Lung microvascular endothelial cell (primary cell): ENCODE measurements around the gene LACTB. TPM values are rescaled to one million over a fixed set of nuclear protein-coding genes. Genes with fewer than 3 reads are reported as not detected.
A peak's percentile ranks its signal among the peaks of the same experiment; 100 is the strongest.

Source experiments
- DNase-seq, 2 donors: peaks; one replicate each; pipeline versions ENCODE4 v3.0.0 to v3.0.0-alpha.2; 2010; ENCODE audit warnings: low read depth in 2 of 2
- total RNA-seq: library from RNA; depleted of rRNA; stranded (reverse); fragments of >200 nt; gene quantifications from 2 replicates; pipeline ENCODE4 v1.2.1, GENCODE V29; 2014

LACTB gene
- total RNA-seq, 1 donor from 2014 or later: 37.7 TPM

GRCh38 chr15:63122002-63122875 is 578 bp downstream of the LACTB start:
- peak; percentile 82 to 88 for DNase-seq

GRCh38 chr15:63124506-63124905 is 2.8 kb downstream of the LACTB start:
- DNase-seq: no peak

GRCh38 chr15:63126726-63127125 is 5.1 kb downstream of the LACTB start:
- no peak for DNase-seq

- DNase-seq: peak in 1 of 2 donors; percentile 41
Measured at GRCh38 chr15:63133786-63134185, 12.1 kb downstream of the LACTB start.

GRCh38 chr15:63134245-63134985 is 12.8 kb downstream of the LACTB start:
- no peak for DNase-seq

GRCh38 chr15:63135281-63135680 is 13.6 kb downstream of the LACTB start:
- no peak for DNase-seq

- DNase-seq: peak; percentile 61 to 94
Measured at GRCh38 chr15:63135804-63136203, 14.1 kb downstream of the LACTB start.

GRCh38 chr15:63136742-63137141 is 15.1 kb downstream of the LACTB start:
- DNase-seq: no peak

GRCh38 chr15:63140936-63141335 is 19.3 kb downstream of the LACTB start:
- no peak for DNase-seq

- DNase-seq: no peak
Measured at GRCh38 chr15:63145426-63145825, 23.8 kb downstream of the LACTB start.

GRCh38 chr15:63146684-63147083 is 25.0 kb downstream of the LACTB start:
- peak in 1 of 2 donors; percentile 43 for DNase-seq

- DNase-seq: no peak
Measured at GRCh38 chr15:63151665-63152064, 30.0 kb downstream of the LACTB start.

- no peak for DNase-seq
Measured at GRCh38 chr15:63155486-63155885, 33.8 kb downstream of the LACTB start.

GRCh38 chr15:63156086-63156710 is 34.5 kb downstream of the LACTB start:
- peak; percentile 22 to 38 for DNase-seq

- DNase-seq: peak; percentile 48 to 62
Measured at GRCh38 chr15:63156755-63157117, 35.1 kb downstream of the LACTB start.

- peak; percentile 94 to 96 for DNase-seq
Measured at GRCh38 chr15:63157118-63157843, 35.6 kb downstream of the LACTB start, which contains the start of gene RPS27L. Gene RPS27L, minus strand, starts transcription at chr15:63157477. Its CDS starts 72 bp downstream, at chr15:63157405.

- DNase-seq: peak; percentile 64 to 84
Measured at GRCh38 chr15:63157891-63158431, 36.3 kb downstream of the LACTB start.

- DNase-seq: no peak
Measured at GRCh38 chr15:63160638-63161037, 39.0 kb downstream of the LACTB start.

GRCh38 chr15:63163217-63163616 is 41.6 kb downstream of the LACTB start:
- DNase-seq: no peak

GRCh38 chr15:63165166-63165859 is 43.7 kb downstream of the LACTB start:
- DNase-seq: no peak
